ENCODE data around the gene RFX2.

GRCh38 chr19:6156033-6156432 lies 45.7 kb upstream of the RFX2 start:
- TF ChIP-seq POLR2A (IDR thresholded peaks at IDR 0.05; ENCODE audit: low read depth, low read length) (no peak), TAF1 (IDR thresholded peaks at IDR 0.05; ENCODE audit: borderline replicate concordance, low read depth, low read length) (no peak)
